Activated naive CD4-positive, alpha-beta T cell treated with anti-CD3 and anti-CD28 coated beads, Interleukin-2, amount 50 U/mL, for 72 hours (primary cell): ENCODE measurements around the gene MYL7. TPM values are rescaled to one million over a fixed set of nuclear protein-coding genes. Genes with fewer than 3 reads are reported as not detected.

Experiments
- ATAC-seq, 2 donors: fragments of 150-1000 bp; cut with Tn5 transposase; 2 replicates each; pipeline ENCODE4 v1.10.0; 2021; ENCODE audit warnings: mild to moderate bottlenecking in 2 of 2, moderate library complexity in 2 of 2
- DNase-seq, 2 donors: peaks; one replicate each; pipeline ENCODE4 v3.0.0; 2021 to 2022; ENCODE audit warnings: low spot score in 2 of 2
- H3K27ac Mint-ChIP-seq, 2 donors: one replicate each; pipeline ENCODE4 v1.8.0; 2022; ENCODE audit warnings: mild to moderate bottlenecking in 2 of 2, mixed read lengths in 2 of 2
- H3K36me3 Mint-ChIP-seq, 2 donors: one replicate each; pipeline ENCODE4 v1.8.0; 2022; ENCODE audit warnings: mixed read lengths in 2 of 2
- H3K9me3 Mint-ChIP-seq, 2 donors: one replicate each; pipeline ENCODE4 v1.8.0; 2022; ENCODE audit warnings: mixed read lengths in 2 of 2
- total RNA-seq, 2 donors: library from RNA; stranded (reverse); gene quantifications; one replicate each; pipeline ENCODE4 v1.2.3, GENCODE V29; 2022

The MYL7 gene
- total RNA-seq, 2 donors from 2014 or later: not detected

DNA sequence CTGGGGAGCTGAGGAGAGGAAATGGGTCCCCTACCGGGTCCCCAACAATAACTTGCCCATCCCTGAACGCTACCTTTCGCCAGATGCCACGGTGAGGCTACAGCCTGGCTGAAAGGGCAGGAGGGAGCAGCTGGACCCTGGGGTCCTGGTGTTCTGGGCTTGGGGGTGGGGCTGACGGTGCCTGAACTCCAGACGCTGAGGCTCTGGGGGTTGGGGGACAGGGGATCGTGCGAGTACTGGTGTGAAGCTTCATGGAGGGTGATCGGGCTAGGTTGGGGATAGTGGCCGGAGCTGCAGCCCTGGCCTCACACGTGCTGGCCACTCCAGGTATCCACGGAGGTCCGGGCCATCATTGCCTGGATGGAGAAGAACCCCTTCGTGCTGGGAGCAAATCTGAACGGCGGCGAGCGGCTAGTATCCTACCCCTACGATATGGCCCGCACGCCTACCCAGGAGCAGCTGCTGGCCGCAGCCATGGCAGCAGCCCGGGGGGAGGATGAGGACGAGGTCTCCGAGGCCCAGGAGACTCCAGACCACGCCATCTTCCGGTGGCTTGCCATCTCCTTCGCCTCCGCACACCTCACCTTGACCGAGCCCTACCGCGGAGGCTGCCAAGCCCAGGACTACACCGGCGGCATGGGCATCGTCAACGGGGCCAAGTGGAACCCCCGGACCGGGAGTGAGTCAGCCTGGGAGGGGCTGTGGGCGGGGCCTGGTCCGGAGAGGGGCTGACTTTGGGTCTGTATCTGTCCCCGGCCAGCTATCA is 28.7 kb downstream of the MYL7 start:
- DNase-seq (no peak), ATAC-seq (no peak)
- peak overlapping the region in 1 of 2 donors; percentile 38 for H3K27ac Mint-ChIP-seq
- no peaks in the 10 kb centered on the region for H3K9me3 Mint-ChIP-seq
- peaks cover 0 to 6% of the 10 kb centered on the region in 2 donors for H3K36me3 Mint-ChIP-seq

GRCh38 chr7:44111761-44112160 is 29.4 kb downstream of the MYL7 start:
- H3K27ac Mint-ChIP-seq: peak overlapping the region in 1 of 2 donors; percentile 38
- DNase-seq (no peak), ATAC-seq (no peak)
- H3K9me3 Mint-ChIP-seq: no peaks in the 10 kb centered on the region
- peaks cover 0 to 6% of the 10 kb centered on the region in 2 donors for H3K36me3 Mint-ChIP-seq

DNA sequence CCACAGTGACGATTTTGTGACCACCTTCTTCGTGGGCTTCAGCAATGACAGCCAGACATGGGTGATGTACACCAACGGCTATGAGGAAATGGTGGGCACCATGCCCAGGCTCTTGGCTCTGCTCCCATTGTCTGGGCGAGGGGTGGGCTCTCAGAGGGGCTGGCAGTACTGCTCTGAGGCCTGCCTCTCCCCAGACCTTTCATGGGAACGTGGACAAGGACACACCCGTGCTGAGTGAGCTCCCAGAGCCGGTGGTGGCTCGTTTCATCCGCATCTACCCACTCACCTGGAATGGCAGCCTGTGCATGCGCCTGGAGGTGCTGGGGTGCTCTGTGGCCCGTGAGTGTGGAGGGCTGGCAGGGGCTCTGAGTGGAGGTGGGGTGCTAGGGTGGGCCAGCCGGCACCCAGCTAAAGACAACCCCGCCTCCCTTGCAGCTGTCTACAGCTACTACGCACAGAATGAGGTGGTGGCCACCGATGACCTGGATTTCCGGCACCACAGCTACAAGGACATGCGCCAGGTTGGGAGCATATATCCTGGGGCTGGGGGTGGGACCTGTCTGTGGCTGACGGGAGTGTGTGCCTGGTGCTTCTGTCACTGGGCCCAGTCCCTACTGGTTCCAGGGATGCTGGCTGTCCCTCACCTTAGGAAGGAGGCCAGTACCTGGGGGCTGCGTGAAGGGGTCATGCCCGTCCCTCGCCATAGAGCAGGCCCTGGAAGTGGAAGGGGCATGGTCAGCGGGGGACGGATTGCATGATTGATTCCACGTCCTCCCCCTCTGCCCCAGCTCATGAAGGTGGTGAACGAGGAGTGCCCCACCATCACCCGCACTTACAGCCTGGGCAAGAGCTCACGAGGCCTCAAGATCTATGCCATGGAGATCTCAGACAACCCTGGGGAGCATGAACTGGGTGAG is 30.2 kb downstream of the MYL7 start:
- no peak for DNase-seq
- Mint-ChIP-seq H3K27ac (no peak overlapping the region), H3K9me3 (no peaks in the 10 kb centered on the region), H3K36me3 (peaks cover 0 to 6% of the 10 kb centered on the region in 2 donors)
- no peak for ATAC-seq

DNA sequence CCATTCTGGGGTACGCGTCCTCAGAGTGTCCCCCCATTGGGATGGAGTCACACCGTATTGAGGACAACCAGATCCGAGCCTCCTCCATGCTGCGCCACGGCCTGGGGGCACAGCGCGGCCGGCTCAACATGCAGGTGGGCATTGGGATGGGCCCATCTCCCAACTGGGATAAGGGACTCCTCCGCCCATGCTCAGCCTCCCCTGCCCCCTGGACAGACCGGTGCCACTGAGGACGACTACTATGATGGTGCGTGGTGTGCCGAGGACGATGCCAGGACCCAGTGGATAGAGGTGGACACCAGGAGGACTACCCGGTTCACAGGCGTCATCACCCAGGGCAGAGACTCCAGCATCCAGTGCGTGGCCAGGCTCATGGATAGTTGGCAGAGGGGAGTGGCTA is 31.1 kb downstream of the MYL7 start:
- no peak for ATAC-seq

DNA sequence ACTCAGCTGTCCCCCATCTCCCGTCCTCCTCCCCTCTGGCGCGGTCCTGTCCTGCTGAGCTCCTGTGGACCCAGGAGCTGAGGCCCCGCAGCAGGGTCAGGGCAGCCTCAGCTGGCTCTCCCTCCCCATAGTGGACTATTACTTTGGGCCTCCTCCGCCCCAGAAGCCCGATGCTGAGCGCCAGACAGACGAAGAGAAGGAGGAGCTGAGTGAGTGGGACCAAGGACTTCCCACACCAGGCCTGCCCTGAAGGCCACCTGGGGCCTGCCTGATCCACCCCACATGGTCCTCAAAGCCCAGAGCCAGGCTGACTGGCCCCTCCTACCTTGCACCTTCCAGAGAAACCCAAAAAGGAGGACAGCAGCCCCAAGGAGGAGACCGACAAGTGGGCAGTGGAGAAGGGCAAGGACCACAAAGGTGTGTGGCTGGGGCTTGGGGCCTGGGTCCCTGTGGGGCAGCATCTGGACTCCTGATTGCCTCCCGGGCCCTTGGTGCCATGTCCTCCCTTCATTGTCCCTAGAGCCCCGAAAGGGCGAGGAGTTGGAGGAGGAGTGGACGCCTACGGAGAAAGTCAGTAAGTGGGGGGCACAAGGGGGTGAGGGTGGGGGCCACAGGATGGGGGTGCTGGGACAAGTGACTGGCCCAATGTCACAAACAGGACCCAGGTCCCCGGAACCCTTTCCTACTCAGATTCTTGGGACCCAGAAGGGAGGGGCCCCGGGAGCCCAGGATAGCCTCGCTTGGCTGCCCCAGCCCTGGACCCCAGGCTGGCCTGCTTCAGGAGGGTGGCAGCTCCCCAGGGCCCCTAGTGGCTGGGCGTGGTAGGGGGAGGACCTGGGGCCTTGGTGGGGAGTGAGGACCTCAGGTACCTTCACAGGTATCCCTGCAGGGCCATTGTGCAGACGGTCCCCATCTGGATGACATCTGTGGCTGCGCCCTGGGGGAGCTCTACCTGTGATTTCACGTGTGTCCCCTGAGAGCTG is 32.1 kb downstream of the MYL7 start:
- DNase-seq: no peak
- peak overlapping the region in 1 of 2 donors; percentile 70 for H3K27ac Mint-ChIP-seq

More for the DNA sequence above, 31.1 kb downstream of the MYL7 start:
- H3K9me3 Mint-ChIP-seq: no peaks in the 10 kb centered on the region
- DNase-seq: no peak
- no peak overlapping the region for H3K27ac Mint-ChIP-seq
- peaks cover 0 to 6% of the 10 kb centered on the region in 2 donors for H3K36me3 Mint-ChIP-seq

GRCh38 chr7:44107961-44108767 is 33.0 kb downstream of the MYL7 start:
- Mint-ChIP-seq H3K27ac (peak overlapping the region in 1 of 2 donors; percentile 70), H3K36me3 (no peaks in the 10 kb centered on the region), H3K9me3 (no peaks in the 10 kb centered on the region)
- DNase-seq: no peak
- ATAC-seq: no peak

More for the DNA sequence above, 32.1 kb downstream of the MYL7 start:
- ATAC-seq: no peak
- no peaks in the 10 kb centered on the region for H3K9me3 Mint-ChIP-seq
- H3K36me3 Mint-ChIP-seq: peaks cover 0 to 4% of the 10 kb centered on the region in 2 donors

GRCh38 chr7:44107116-44107960 is 33.8 kb downstream of the MYL7 start:
- Mint-ChIP-seq H3K27ac (no peak overlapping the region), H3K36me3 (no peaks in the 10 kb centered on the region), H3K9me3 (no peaks in the 10 kb centered on the region)
- DNase-seq: no peak
- no peak for ATAC-seq

- ATAC-seq: no peak
- H3K27ac Mint-ChIP-seq: peak overlapping the region in 1 of 2 donors; percentile 19
- H3K9me3 Mint-ChIP-seq: no peaks in the 10 kb centered on the region
- DNase-seq: no peak
- no peaks in the 10 kb centered on the region for H3K36me3 Mint-ChIP-seq
Measured at GRCh38 chr7:44106311-44107065, 34.6 kb downstream of the MYL7 start.

DNA sequence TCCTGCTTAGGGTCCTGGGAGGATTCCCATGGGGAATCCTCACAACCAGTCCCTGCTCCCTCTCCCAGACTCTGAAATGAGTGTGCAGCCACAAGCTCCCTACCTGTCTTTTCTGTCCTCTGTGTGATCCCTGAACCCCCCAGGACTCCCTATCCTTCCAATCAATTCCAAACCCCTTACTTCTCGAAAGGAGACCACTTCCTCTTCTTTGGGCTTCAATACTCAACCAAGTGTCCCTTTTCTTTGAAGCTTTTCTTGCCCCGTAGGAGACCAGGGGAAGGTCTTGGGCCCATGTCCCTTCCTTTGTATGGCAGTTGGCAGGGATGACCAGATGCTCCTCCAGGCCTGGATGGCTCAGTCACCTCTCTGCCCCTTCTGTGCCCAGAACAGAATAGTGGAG is 35.3 kb downstream of the MYL7 start:
- no peak for ATAC-seq
- H3K9me3 Mint-ChIP-seq: no peaks in the 10 kb centered on the region
- no peaks in the 10 kb centered on the region for H3K36me3 Mint-ChIP-seq
- DNase-seq: no peak
- peak overlapping the region; percentile 19 to 48 for H3K27ac Mint-ChIP-seq

GRCh38 chr7:44104860-44105771 is 36.0 kb downstream of the MYL7 start:
- Mint-ChIP-seq H3K27ac (peak overlapping the region; percentile 19 to 84), H3K36me3 (no peaks in the 10 kb centered on the region), H3K9me3 (no peaks in the 10 kb centered on the region)
- no peak for DNase-seq
- ATAC-seq: peak; percentile 36 to 42

DNA sequence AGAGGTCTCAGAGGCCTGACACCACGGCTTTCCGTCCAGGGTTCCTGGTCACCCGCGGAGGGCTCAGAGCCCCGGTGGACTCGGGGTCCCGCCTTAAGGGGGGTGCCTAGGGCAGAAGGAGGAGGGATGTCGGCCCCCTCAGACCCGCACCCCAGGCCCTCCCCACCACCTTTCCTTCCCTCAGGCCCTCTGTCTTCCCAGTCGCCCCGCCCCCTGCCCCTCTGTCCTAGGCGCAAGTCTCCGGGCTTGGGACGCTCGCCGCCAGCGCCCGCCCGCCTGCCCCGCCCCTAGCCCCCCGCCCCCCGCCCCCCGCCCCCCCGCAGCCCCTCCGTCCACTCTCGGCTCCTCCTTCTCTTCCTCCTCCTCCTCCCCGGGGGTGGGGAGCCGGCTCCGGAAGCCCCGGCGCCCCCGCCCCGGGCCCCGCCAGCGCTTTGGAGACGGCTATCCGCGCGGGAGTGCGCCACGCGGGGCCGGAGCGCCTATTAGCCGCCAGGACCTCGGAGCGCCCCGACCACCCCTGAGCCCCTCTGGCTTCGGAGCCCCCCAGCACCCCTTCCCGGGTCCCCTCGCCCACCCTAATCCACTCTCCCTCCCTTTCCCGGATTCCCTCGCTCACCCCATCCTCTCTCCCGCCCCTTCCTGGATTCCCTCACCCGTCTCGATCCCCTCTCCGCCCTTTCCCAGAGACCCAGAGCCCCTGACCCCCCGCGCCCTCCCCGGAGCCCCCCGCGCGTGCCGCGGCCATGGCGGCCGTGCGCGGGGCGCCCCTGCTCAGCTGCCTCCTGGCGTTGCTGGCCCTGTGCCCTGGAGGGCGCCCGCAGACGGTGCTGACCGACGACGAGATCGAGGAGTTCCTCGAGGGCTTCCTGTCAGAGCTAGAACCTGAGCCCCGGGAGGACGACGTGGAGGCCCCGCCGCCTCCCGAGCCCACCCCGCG is 36.9 kb downstream of the MYL7 start, which contains the start of gene AEBP1:
Gene AEBP1, plus strand, starts transcription at position 423 of the 937 bp plus-strand sequence. Its CDS starts 321 bp downstream, at position 744.
- no peak for DNase-seq
- no peaks in the 10 kb centered on the region for H3K9me3 Mint-ChIP-seq
- no peaks in the 10 kb centered on the region for H3K36me3 Mint-ChIP-seq
- peak; percentile 59 to 86 for ATAC-seq
- H3K27ac Mint-ChIP-seq: peak within 1 kb of the TSS; percentile 19 to 84

- Mint-ChIP-seq H3K27ac (no peak overlapping the region), H3K9me3 (no peaks in the 10 kb centered on the region), H3K36me3 (no peaks in the 10 kb centered on the region)
- ATAC-seq (no peak), DNase-seq (no peak)
Measured at GRCh38 chr7:44103566-44103922, 37.6 kb downstream of the MYL7 start.
